Measurements from ENCODE around the gene CAMK2G.
"Not testable (repeated sequence)": the region's sequence is repeated elsewhere in the genome, so short reads cannot be mapped to it uniquely, and the experiment has no call there.

The CAMK2G gene

DNA sequence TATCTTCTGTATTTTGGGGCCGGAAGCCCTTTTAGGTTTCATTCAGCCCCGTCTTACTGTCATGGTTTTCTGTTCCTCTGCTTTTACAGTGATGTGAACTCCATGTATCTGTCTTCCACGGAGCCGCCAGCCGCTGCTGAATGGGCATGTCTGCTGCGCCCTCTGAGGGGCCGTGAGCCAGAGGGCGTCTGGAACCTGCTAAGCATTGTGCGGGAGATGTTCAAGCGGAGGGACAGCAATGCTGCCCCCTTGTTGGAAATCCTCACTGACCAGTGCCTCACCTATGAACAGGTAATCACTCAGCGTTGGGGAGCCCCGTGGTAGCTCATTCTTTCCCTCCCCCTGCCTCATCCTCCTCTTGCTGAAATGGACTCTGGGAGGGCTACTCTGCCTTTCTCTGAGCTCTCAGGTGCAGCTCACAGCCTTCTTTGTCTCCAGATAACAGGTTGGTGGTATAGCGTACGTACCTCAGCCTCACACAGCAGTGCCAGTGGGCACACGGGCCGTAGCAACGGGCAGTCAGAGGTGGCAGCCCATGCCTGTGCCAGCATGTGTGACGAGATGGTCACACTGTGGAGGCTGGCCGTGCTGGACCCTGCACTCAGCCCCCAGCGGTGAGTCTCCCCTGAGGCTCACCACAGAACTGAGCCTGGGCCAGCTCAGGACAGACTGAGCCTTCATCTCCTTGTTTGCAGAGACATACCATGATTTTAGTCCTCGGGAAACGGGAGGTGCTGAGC, 83.3 kb downstream of the CAMK2G start (continued):
- no peak for TF ChIP-seq POU6F1 (CRISPR knock-in tag; IDR thresholded peaks at IDR 0.05; ENCODE audit: borderline replicate concordance, low read depth)

DNA sequence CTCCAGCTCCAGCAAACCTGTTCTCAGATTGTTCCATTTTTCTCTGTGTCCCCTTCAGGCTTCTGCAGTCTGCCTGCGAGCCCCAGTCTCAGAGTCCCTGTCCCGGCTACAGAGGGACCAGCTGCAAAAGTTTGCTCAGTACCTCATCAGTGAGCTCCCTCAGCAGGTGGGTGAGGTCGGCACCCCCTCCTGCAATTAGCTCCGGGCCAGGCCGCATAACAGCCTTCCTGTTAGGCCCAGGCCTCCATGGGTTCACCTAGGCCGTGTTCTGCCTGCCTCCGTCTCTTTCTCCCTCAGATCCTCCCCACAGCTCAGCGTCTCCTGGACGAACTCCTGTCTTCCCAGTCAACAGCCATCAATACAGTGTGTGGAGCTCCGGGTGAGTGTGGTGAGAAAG, 84.7 kb downstream of the CAMK2G start:
- TF ChIP-seq POU6F1 (CRISPR knock-in tag; IDR thresholded peaks at IDR 0.05; ENCODE audit: borderline replicate concordance, low read depth) (no peak), PPARA (CRISPR knock-in tag; IDR thresholded peaks at IDR 0.05; ENCODE audit: borderline replicate concordance) (no peak), ESRRG (CRISPR knock-in tag; IDR thresholded peaks at IDR 0.05) (no peak), SNAI2 (CRISPR knock-in tag; IDR thresholded peaks at IDR 0.05) (no peak), ZNF8 (CRISPR knock-in tag; IDR thresholded peaks at IDR 0.05) (no peak), ISL1 (CRISPR knock-in tag; IDR thresholded peaks at IDR 0.05) (no peak)
- TF ChIP-seq, protein P1, sequence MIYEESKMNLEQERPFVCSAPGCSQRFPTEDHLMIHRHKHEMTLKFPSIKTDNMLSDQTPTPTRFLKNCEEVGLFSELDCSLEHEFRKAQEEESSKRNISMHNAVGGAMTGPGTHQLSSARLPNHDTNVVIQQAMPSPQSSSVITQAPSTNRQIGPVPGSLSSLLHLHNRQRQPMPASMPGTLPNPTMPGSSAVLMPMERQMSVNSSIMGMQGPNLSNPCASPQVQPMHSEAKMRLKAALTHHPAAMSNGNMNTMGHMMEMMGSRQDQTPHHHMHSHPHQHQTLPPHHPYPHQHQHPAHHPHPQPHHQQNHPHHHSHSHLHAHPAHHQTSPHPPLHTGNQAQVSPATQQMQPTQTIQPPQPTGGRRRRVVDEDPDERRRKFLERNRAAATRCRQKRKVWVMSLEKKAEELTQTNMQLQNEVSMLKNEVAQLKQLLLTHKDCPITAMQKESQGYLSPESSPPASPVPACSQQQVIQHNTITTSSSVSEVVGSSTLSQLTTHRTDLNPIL (CRISPR knock-in tag; IDR thresholded peaks at IDR 0.05; ENCODE audit: low read depth), result no peak
- no peak for ATAC-seq

- ATAC-seq, result no peak
- TF ChIP-seq ZFP30 (CRISPR knock-in tag; IDR thresholded peaks at IDR 0.05) (no peak), ZFP3 (CRISPR knock-in tag; IDR thresholded peaks at IDR 0.05) (no peak), CSDC2 (CRISPR knock-in tag; IDR thresholded peaks at IDR 0.05) (no peak), ZC3H10 (CRISPR knock-in tag; IDR thresholded peaks at IDR 0.05) (no peak), TSHZ2 (CRISPR knock-in tag; IDR thresholded peaks at IDR 0.05) (no peak), SNAI2 (CRISPR knock-in tag; IDR thresholded peaks at IDR 0.05) (no peak), OSR1 (CRISPR knock-in tag; IDR thresholded peaks at IDR 0.05) (no peak)
- TF ChIP-seq, protein P2, sequence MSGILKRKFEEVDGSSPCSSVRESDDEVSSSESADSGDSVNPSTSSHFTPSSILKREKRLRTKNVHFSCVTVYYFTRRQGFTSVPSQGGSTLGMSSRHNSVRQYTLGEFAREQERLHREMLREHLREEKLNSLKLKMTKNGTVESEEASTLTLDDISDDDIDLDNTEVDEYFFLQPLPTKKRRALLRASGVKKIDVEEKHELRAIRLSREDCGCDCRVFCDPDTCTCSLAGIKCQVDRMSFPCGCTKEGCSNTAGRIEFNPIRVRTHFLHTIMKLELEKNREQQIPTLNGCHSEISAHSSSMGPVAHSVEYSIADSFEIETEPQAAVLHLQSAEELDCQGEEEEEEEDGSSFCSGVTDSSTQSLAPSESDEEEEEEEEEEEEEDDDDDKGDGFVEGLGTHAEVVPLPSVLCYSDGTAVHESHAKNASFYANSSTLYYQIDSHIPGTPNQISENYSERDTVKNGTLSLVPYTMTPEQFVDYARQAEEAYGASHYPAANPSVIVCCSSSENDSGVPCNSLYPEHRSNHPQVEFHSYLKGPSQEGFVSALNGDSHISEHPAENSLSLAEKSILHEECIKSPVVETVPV (CRISPR knock-in tag; IDR thresholded peaks at IDR 0.05), result no peak
Observed at GRCh38 chr10:73788864-73789658, 85.3 kb downstream of the CAMK2G start.

GRCh38 chr10:73787031-73787800, 87.1 kb downstream of the CAMK2G start:
- not testable (repeated sequence) for ATAC-seq

GRCh38 chr10:73786512-73786885, 87.9 kb downstream of the CAMK2G start:
- ATAC-seq, result no peak
- TF ChIP-seq ZC3H10 (CRISPR knock-in tag; IDR thresholded peaks at IDR 0.05) (no peak), ZFP3 (CRISPR knock-in tag; IDR thresholded peaks at IDR 0.05) (no peak), BACH2 (CRISPR knock-in tag; IDR thresholded peaks at IDR 0.05; ENCODE audit: borderline replicate concordance) (no peak), OSR1 (CRISPR knock-in tag; IDR thresholded peaks at IDR 0.05) (no peak), ZFP30 (CRISPR knock-in tag; IDR thresholded peaks at IDR 0.05) (no peak), TSHZ2 (CRISPR knock-in tag; IDR thresholded peaks at IDR 0.05) (no peak), ESRRG (CRISPR knock-in tag; IDR thresholded peaks at IDR 0.05) (no peak)
- TF ChIP-seq, protein P3, sequence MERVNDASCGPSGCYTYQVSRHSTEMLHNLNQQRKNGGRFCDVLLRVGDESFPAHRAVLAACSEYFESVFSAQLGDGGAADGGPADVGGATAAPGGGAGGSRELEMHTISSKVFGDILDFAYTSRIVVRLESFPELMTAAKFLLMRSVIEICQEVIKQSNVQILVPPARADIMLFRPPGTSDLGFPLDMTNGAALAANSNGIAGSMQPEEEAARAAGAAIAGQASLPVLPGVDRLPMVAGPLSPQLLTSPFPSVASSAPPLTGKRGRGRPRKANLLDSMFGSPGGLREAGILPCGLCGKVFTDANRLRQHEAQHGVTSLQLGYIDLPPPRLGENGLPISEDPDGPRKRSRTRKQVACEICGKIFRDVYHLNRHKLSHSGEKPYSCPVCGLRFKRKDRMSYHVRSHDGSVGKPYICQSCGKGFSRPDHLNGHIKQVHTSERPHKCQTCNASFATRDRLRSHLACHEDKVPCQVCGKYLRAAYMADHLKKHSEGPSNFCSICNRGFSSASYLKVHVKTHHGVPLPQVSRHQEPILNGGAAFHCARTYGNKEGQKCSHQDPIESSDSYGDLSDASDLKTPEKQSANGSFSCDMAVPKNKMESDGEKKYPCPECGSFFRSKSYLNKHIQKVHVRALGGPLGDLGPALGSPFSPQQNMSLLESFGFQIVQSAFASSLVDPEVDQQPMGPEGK (CRISPR knock-in tag; IDR thresholded peaks at IDR 0.05; ENCODE audit: borderline replicate concordance), result no peak
